ENCODE data around the gene MYO7A. TPM values are rescaled to one million over a fixed set of nuclear protein-coding genes. Genes with fewer than 3 reads are reported as not detected.

Gene MYO7A
- total and polyA plus RNA-seq, 2 experiments from 2014 or later = not detected

DNA sequence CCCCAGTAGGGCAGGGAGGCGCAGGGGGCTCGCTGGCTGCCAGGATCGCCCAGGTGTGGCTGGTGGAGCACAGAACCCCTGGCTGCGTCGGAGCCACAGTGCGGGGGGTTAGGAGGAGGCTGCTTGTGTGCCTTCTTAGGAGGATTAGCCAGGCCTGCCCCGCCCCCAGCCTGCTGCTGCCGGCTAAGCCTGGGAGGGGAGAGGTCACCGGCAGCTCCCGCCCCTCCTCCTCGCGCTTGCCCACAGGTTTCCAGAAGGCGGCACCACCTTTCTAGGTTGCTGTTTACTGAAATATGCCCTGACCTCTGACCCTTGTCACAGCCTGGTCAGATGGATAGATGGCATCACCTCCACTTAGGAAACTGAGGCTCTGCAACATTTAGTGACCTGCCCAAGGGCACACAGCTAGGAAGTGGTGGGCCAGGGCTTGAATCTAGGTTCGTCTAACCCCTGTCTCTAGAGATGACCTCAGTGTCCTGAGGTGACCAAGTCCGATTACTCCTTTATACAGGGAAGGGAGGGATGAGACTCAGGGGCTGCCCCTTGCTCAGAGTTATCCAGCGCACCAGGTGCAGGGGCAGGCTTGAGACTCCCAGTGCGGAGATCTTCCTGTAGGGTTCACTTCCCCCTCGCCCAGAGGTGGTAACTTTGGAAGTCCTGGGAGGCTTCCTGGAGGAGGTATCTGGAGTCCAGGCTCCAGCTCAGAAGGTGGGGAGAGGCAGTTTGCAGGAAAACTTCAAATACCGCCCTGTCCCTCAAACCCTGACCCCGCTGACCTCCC is 44.0 kb downstream of the MYO7A start:
- Histone ChIP-seq H3K4me2 (ENCODE audit: unreplicated experiment) (no peak overlapping the region), H3F3A (ENCODE audit: insufficient read depth) (no peaks in the 10 kb centered on the region), H4K20me1 (ENCODE audit: insufficient read depth) (no peaks in the 10 kb centered on the region), H3K36me3 (ENCODE audit: low read depth) (no peaks in the 10 kb centered on the region), H3K9me2 (ENCODE audit: insufficient read depth) (no peaks in the 10 kb centered on the region), H3K79me2 (ENCODE audit: insufficient read depth) (no peaks in the 10 kb centered on the region), H2AFZ (no peak overlapping the region), H3K4me3 (no peak overlapping the region), H3K4me1 (ENCODE audit: insufficient read depth) (no peaks in the 10 kb centered on the region), H3K27me3 (replicated peaks; ENCODE audit: insufficient read depth) (no peaks in the 10 kb centered on the region), H3K9ac (no peak overlapping the region), H3K9me3 (ENCODE audit: low read depth) (no peaks in the 10 kb centered on the region), H3K27ac (no peak overlapping the region)
- TF ChIP-seq EZH2phosphoT487 (IDR thresholded peaks at IDR 0.05; ENCODE audit: insufficient read depth, low read depth) (no peak), EZH2 (IDR thresholded peaks at IDR 0.05; ENCODE audit: insufficient read depth, poor library complexity, severe bottlenecking) (no peak)
- DNase-seq = no peak
- in situ Hi-C loops (cut with MboI) = no loop called here
- WGBS, 2 experiments (ENCODE audit: low coverage in 1 of 2, low lambda C conversion rate in 2 of 2, missing lambda C conversion rate in 2 of 2) = 54% methylated on average over 19 to 20 of the region's 20 CpGs

DNA sequence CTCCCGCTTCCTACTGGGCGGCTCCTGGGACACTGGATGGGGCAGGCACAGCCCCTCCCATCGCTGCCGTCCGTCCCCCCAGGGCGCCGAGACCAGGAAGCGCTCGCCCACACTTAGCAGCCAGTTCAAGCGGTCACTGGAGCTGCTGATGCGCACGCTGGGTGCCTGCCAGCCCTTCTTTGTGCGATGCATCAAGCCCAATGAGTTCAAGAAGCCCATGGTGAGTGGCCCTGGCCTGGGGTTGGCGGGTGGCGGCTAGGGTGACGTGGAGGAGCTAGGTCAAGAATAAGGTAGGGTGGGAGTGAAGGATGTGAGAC is 44.6 kb downstream of the MYO7A start:
- no peak overlapping the region for H2AFZ ChIP-seq
- peak; percentile 19 for DNase-seq
- no peaks in the 10 kb centered on the region for H3K4me1 ChIP-seq (ENCODE audit: insufficient read depth)
- H4K20me1 ChIP-seq (ENCODE audit: insufficient read depth) = no peaks in the 10 kb centered on the region
- H3K9me3 ChIP-seq (ENCODE audit: low read depth) = no peaks in the 10 kb centered on the region
- no peaks in the 10 kb centered on the region for H3K27me3 ChIP-seq (replicated peaks; ENCODE audit: insufficient read depth)
- no peaks in the 10 kb centered on the region for H3K9me2 ChIP-seq (ENCODE audit: insufficient read depth)
- H3F3A ChIP-seq (ENCODE audit: insufficient read depth) = no peaks in the 10 kb centered on the region
- TF ChIP-seq EZH2phosphoT487 (IDR thresholded peaks at IDR 0.05; ENCODE audit: insufficient read depth, low read depth) = no peak
- no peak for TF ChIP-seq EZH2 (IDR thresholded peaks at IDR 0.05; ENCODE audit: insufficient read depth, poor library complexity, severe bottlenecking)
- no peaks in the 10 kb centered on the region for H3K79me2 ChIP-seq (ENCODE audit: insufficient read depth)
- in situ Hi-C loops (cut with MboI) = no loop called here
- H3K4me3 ChIP-seq = no peak overlapping the region
- no peak overlapping the region for H3K9ac ChIP-seq
- no peaks in the 10 kb centered on the region for H3K36me3 ChIP-seq (ENCODE audit: low read depth)
- H3K27ac ChIP-seq = no peak overlapping the region
- no peak overlapping the region for H3K4me2 ChIP-seq (ENCODE audit: unreplicated experiment)
- WGBS, 2 experiments (ENCODE audit: low coverage in 1 of 2, low lambda C conversion rate in 2 of 2, missing lambda C conversion rate in 2 of 2) = 65 to 67% methylated on average over 16 of the region's 16 CpGs

DNA sequence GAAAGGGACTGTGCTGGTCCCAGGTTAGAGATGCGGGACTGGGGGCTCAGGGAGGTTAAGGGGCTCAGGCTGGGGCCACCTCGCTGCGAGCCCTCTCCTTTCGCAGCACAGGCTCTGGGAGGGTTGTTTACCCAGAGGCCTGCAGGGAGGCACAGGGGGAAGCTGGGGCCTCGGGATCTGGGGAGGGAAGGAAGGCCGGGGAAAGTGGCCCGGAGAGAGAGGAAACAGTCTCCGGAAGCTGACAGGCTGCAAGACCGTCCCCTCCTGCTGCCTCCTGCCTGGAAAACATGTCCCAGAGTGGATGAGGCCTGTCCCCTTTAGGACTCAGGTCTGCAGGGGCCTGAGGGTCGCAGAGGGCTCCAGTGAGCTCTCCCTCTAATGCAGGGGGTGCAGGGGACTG is 45.4 kb downstream of the MYO7A start:
- in situ Hi-C loops (cut with MboI) = no loop called here
- 78 to 80% methylated on average over 10 of the region's 10 CpGs for WGBS, 2 experiments (ENCODE audit: low coverage in 1 of 2, low lambda C conversion rate in 2 of 2, missing lambda C conversion rate in 2 of 2)

DNA sequence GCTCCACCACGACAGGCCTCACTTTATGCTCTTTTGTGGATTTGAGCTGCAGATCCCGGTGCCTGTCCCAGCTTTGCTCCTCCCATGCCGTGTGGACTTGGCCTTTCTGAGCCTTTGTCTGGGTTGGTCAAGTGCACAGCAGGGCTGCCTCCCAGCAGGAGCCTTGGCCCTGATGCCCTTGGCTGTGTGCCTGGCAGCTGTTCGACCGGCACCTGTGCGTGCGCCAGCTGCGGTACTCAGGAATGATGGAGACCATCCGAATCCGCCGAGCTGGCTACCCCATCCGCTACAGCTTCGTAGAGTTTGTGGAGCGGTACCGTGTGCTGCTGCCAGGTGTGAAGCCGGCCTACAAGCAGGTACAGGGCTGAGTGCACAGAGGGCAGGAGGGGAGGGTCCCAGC is 46.5 kb downstream of the MYO7A start:
- no peak for DNase-seq
- Histone ChIP-seq H3K4me3 (no peak overlapping the region), H3K36me3 (ENCODE audit: low read depth) (no peaks in the 10 kb centered on the region), H3K27me3 (replicated peaks; ENCODE audit: insufficient read depth) (no peaks in the 10 kb centered on the region), H2AFZ (no peak overlapping the region), H3K9ac (no peak overlapping the region), H3K9me3 (ENCODE audit: low read depth) (no peaks in the 10 kb centered on the region), H3K9me2 (ENCODE audit: insufficient read depth) (no peaks in the 10 kb centered on the region), H3K27ac (no peak overlapping the region), H3K4me1 (ENCODE audit: insufficient read depth) (no peaks in the 10 kb centered on the region), H3K79me2 (ENCODE audit: insufficient read depth) (no peaks in the 10 kb centered on the region), H4K20me1 (ENCODE audit: insufficient read depth) (no peaks in the 10 kb centered on the region), H3F3A (ENCODE audit: insufficient read depth) (no peaks in the 10 kb centered on the region), H3K4me2 (ENCODE audit: unreplicated experiment) (no peak overlapping the region)
- 76 to 79% methylated on average over 16 of the region's 16 CpGs for WGBS, 2 experiments (ENCODE audit: low coverage in 1 of 2, low lambda C conversion rate in 2 of 2, missing lambda C conversion rate in 2 of 2)
- in situ Hi-C loops (cut with MboI) = no loop called here
- TF ChIP-seq EZH2 (IDR thresholded peaks at IDR 0.05; ENCODE audit: insufficient read depth, poor library complexity, severe bottlenecking) = no peak

More for the DNA sequence above, 45.4 kb downstream of the MYO7A start:
- H4K20me1 ChIP-seq (ENCODE audit: insufficient read depth) = no peaks in the 10 kb centered on the region
- no peak overlapping the region for H2AFZ ChIP-seq
- no peak overlapping the region for H3K27ac ChIP-seq
- H3K9me2 ChIP-seq (ENCODE audit: insufficient read depth) = no peaks in the 10 kb centered on the region
- H3K4me3 ChIP-seq = no peak overlapping the region
- no peaks in the 10 kb centered on the region for H3K9me3 ChIP-seq (ENCODE audit: low read depth)
- H3K4me2 ChIP-seq (ENCODE audit: unreplicated experiment) = no peak overlapping the region
- H3K36me3 ChIP-seq (ENCODE audit: low read depth) = no peaks in the 10 kb centered on the region
- no peaks in the 10 kb centered on the region for H3K79me2 ChIP-seq (ENCODE audit: insufficient read depth)
- H3K27me3 ChIP-seq (replicated peaks; ENCODE audit: insufficient read depth) = no peaks in the 10 kb centered on the region
- DNase-seq = no peak
- no peak overlapping the region for H3K9ac ChIP-seq
- TF ChIP-seq EZH2 (IDR thresholded peaks at IDR 0.05; ENCODE audit: insufficient read depth, poor library complexity, severe bottlenecking) = no peak
- no peak for TF ChIP-seq EZH2phosphoT487 (IDR thresholded peaks at IDR 0.05; ENCODE audit: insufficient read depth, low read depth)
- H3F3A ChIP-seq (ENCODE audit: insufficient read depth) = no peaks in the 10 kb centered on the region
- H3K4me1 ChIP-seq (ENCODE audit: insufficient read depth) = no peaks in the 10 kb centered on the region
